GM18870 (cell line): ENCODE measurements around the gene MOB2.

Experiments
- ATAC-seq: cut with Tn5 transposase; IDR thresholded peaks from one replicate; pipeline ENCODE4 v1.9.1; 2021; ENCODE audit warnings: moderate library complexity; ENCODE audit not compliant: unreplicated experiment

The MOB2 gene

GRCh38 chr11:1504581-1505290 is 18.2 kb upstream of the MOB2 start:
- no peak for ATAC-seq

GRCh38 chr11:1504138-1504537 is 17.6 kb upstream of the MOB2 start:
- no peak for ATAC-seq

- no peak for ATAC-seq
Measured at GRCh38 chr11:1503708-1504104, 17.1 kb upstream of the MOB2 start.

- ATAC-seq = no peak
Measured at GRCh38 chr11:1502954-1503707, 16.6 kb upstream of the MOB2 start.

- no peak for ATAC-seq
Measured at GRCh38 chr11:1502168-1502953, 15.8 kb upstream of the MOB2 start.

- ATAC-seq = no peak
Measured at GRCh38 chr11:1501421-1502167, 15.0 kb upstream of the MOB2 start.

- no peak for ATAC-seq
Measured at GRCh38 chr11:1500466-1501420, 14.2 kb upstream of the MOB2 start.

GRCh38 chr11:1499899-1500298 is 13.3 kb upstream of the MOB2 start:
- ATAC-seq = no peak

GRCh38 chr11:1499261-1499890 is 12.8 kb upstream of the MOB2 start:
- no peak for ATAC-seq

- ATAC-seq = no peak
Measured at GRCh38 chr11:1498262-1498661, 11.7 kb upstream of the MOB2 start.

- ATAC-seq = no peak
Measured at GRCh38 chr11:1497600-1497999, 11.0 kb upstream of the MOB2 start.

- ATAC-seq = no peak
Measured at GRCh38 chr11:1496761-1497095, 10.1 kb upstream of the MOB2 start.

GRCh38 chr11:1496091-1496760 is 9.6 kb upstream of the MOB2 start:
- no peak for ATAC-seq

- no peak for ATAC-seq
Measured at GRCh38 chr11:1494650-1495049, 8.1 kb upstream of the MOB2 start.

GRCh38 chr11:1493650-1494244 is 7.2 kb upstream of the MOB2 start:
- no peak for ATAC-seq

GRCh38 chr11:1491379-1491778 is 4.8 kb upstream of the MOB2 start:
- no peak for ATAC-seq

GRCh38 chr11:1490651-1491050 is 4.1 kb upstream of the MOB2 start:
- ATAC-seq = no peak

- ATAC-seq = no peak
Measured at GRCh38 chr11:1488575-1489180, 2.1 kb upstream of the MOB2 start.
